Ishikawa (cell line): ENCODE measurements around the gene TDP2.

Source experiments
- CEBPB ChIP-seq: IDR thresholded peaks from 2 replicates; pipeline ENCODE4 v1.6.1; 2012
- CREB1 ChIP-seq: IDR thresholded peaks from 2 replicates; pipeline ENCODE4 v1.6.1; 2012; ENCODE audit warnings: low read depth
- EGR1 ChIP-seq: IDR thresholded peaks from 2 replicates; pipeline ENCODE4 v1.6.1; 2012
- EP300 ChIP-seq: IDR thresholded peaks from 2 replicates; pipeline ENCODE4 v1.6.1; 2012; ENCODE audit warnings: borderline replicate concordance
- FOXM1 ChIP-seq: IDR thresholded peaks from 2 replicates; pipeline ENCODE4 v1.6.1; 2012; ENCODE audit warnings: low read depth, borderline replicate concordance
- MAX ChIP-seq: IDR thresholded peaks from 2 replicates; pipeline ENCODE4 v1.6.1; 2012
- NFIC ChIP-seq: IDR thresholded peaks from 2 replicates; pipeline ENCODE4 v1.6.1; 2012
- RAD21 ChIP-seq: IDR thresholded peaks from 2 replicates; pipeline ENCODE4 v1.6.1; 2012; ENCODE audit warnings: low read depth
- REST ChIP-seq: IDR thresholded peaks from 2 replicates; pipeline ENCODE4 v1.6.1; 2012; ENCODE audit warnings: low read depth, mild to moderate bottlenecking
- TAF1 ChIP-seq: IDR thresholded peaks from 2 replicates; pipeline ENCODE4 v1.6.1; 2012; ENCODE audit warnings: low read depth, mild to moderate bottlenecking
- TCF12 ChIP-seq: IDR thresholded peaks from 2 replicates; pipeline ENCODE4 v1.6.1; 2012; ENCODE audit warnings: low read depth
- TEAD4 ChIP-seq: IDR thresholded peaks from 2 replicates; pipeline ENCODE4 v1.6.1; 2012
- USF1 ChIP-seq: IDR thresholded peaks from 2 replicates; pipeline ENCODE4 v1.6.1; 2012
- YY1 ChIP-seq: IDR thresholded peaks from 2 replicates; pipeline ENCODE4 v1.6.1; 2012; ENCODE audit warnings: low read depth
- ZBTB7A ChIP-seq: IDR thresholded peaks from 2 replicates; pipeline ENCODE4 v1.6.1; 2012; ENCODE audit warnings: low read depth

TDP2 gene

DNA sequence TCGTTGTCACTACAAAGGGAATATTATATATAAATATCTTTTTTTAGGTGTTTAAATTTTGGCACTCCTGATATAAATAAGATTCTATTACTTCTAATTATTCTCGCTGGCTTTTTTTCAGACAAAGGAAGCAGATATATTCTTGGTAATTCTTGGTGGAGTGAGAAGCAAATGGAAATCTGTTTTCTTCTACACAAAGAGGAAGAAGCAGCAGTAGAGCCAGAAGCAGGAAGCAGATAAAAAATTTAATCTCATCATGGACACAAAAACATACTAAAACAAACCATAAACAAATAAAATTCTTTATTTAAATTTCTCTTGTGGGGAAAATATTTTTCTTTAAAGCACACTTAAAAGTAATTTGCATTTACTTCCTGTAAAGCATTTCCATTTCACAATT, 17.0 kb downstream of the TDP2 start:
- TF ChIP-seq CREB1 = no peak
- no peak for TF ChIP-seq EP300
- TF ChIP-seq USF1 = no peak
- TF ChIP-seq NFIC = no peak
- no peak for TF ChIP-seq TEAD4
- no peak for TF ChIP-seq RAD21
- no peak for TF ChIP-seq CEBPB
- no peak for TF ChIP-seq REST
- no peak for TF ChIP-seq EGR1
- TF ChIP-seq YY1 = no peak
- no peak for TF ChIP-seq TCF12
- TF ChIP-seq FOXM1 = no peak
- TF ChIP-seq TAF1 = no peak
- no peak for TF ChIP-seq ZBTB7A
- TF ChIP-seq MAX = no peak

GRCh38 chr6:24648276-24648675, 18.4 kb downstream of the TDP2 start:
- TF ChIP-seq NFIC (no peak), TAF1 (no peak), REST (no peak), MAX (no peak), CEBPB (no peak), RAD21 (no peak), ZBTB7A (no peak), TEAD4 (no peak)

- TF ChIP-seq MAX (no peak), TCF12 (no peak), NFIC (no peak), RAD21 (no peak), YY1 (no peak)
Observed at GRCh38 chr6:24646771-24647170, 19.9 kb downstream of the TDP2 start.

GRCh38 chr6:24644377-24644776, 22.3 kb downstream of the TDP2 start:
- TF ChIP-seq ZBTB7A (no peak), MAX (no peak), TAF1 (no peak)

DNA sequence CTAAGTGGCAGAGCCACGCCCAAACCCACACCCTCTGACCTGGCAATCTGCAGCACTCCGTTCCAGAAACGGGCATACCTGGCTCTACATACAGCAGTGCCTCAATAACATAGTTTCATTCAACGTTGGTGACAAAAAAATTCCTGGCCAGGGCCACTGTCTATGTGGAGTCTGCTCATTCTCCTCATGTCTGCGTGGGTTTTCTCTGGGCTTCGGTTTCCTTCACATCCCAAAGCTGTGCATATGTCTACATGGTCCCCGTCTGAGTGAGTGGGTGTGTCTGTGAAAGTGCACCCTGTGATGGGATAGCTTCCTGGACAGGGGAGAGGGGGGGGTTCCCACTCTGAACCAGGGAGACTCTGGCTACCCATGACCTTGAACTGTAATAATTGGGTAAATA, 22.8 kb downstream of the TDP2 start:
- TF ChIP-seq ZBTB7A (no peak), RAD21 (no peak), TEAD4 (no peak), YY1 (no peak), REST (no peak), CEBPB (no peak), USF1 (no peak), NFIC (no peak), CREB1 (no peak), EGR1 (no peak), FOXM1 (no peak), EP300 (no peak), TAF1 (no peak), MAX (no peak), TCF12 (no peak)
